GM21526 (cell line): ENCODE data around the gene IFI44.

Experiments
- ATAC-seq: cut with Tn5 transposase; IDR thresholded peaks from one replicate; pipeline ENCODE4 v1.9.1; 2021; ENCODE audit warnings: moderate library complexity; ENCODE audit not compliant: unreplicated experiment, low FRiP score

The IFI44 gene

DNA sequence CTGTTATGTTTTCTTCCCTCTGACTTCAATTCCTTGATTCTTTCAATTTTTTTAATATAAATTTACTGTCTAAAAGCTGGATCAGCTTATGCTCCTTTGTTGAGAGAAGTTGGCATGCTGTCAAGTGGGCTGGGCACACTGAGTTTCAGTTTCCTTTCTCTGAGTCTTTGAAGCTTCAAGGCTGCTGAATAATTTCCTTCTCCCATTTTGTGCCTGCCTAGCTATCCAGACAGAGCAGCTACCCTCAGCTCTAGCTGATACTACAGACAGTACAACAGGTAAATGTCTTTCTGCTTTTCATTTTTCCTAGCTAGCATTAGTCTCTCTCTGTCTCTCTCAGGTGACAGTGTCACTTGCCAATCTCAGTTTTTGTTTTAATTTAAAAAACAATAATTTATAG lies at the start of gene IFI44:
Gene IFI44, plus strand, starts transcription at position 204 of the 400 bp plus-strand sequence. CDS start 365 bp downstream, outside the sequence.
- ATAC-seq = peak; percentile 77

- ATAC-seq = no peak
Measured at GRCh38 chr1:78601068-78601467, 48.6 kb upstream of the IFI44 start.

GRCh38 chr1:78603206-78603605 lies 46.4 kb upstream of the IFI44 start:
- ATAC-seq = no peak

DNA sequence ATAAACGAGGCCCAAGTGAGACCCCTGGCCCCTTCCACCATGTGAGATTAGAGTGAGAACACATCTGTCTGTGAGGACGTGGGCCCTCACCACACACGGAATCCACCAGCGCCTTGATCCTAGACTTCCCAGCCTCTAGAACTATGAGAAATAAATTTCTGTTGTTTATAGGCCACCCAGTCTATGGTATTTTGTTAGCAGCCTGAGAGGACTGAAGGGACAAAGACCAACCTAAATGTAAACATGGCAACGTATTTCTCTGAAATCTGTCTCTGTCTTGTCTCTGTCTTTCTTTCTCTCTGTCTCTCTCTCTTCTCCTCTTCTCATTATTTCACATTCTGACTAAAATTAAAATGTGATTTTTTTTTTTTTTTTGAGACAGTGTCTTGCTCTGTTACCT lies 45.0 kb upstream of the IFI44 start:
- no peak for ATAC-seq

GRCh38 chr1:78606274-78606673 lies 43.4 kb upstream of the IFI44 start:
- no peak for ATAC-seq

GRCh38 chr1:78607334-78607927 lies 42.2 kb upstream of the IFI44 start:
- no peak for ATAC-seq

DNA sequence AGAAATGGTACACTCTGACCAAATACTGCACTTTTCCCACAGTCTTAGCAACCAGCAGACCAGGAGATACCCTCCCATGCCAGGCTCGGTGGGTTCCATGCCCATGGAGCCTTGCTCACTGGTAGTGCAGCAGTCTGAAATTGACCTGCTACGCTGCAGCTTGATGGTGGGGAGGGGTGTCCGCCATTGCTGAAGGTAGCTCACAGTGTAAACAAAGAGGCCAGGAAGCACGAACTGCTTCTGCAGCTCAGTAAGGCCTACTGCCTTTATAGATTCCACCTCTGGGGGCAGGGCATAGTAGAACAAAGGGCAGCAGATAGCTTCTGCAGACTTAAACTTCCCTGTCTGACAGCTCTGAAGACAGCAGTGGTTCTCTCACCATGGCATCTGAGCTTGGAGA lies 41.7 kb upstream of the IFI44 start:
- no peak for ATAC-seq

DNA sequence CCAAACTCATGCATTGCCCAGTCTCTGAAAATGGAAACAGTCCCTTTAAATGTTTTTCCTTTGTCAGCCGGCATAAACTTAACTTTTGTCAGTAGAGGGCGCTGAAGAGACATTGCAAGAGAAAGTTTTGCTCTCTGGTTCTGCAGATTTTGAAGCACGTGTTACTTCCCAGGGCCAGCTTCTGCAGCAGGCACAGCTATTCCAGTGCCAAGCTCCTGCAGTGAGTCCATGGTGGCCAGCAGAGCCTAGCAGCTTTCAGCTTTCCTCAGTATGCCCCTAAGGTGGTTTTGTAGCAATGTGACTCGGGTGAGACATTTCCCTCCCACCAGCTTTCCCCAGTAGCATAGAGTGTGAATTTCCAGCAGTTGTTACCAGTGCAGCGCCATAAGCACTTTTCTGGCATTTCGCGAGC lies 32.0 kb upstream of the IFI44 start:
- peak; percentile 71 for ATAC-seq

GRCh38 chr1:78619032-78619431 lies 30.6 kb upstream of the IFI44 start:
- ATAC-seq = no peak

- ATAC-seq = peak; percentile 1
Measured at GRCh38 chr1:78619446-78619802, 30.2 kb upstream of the IFI44 start.

DNA sequence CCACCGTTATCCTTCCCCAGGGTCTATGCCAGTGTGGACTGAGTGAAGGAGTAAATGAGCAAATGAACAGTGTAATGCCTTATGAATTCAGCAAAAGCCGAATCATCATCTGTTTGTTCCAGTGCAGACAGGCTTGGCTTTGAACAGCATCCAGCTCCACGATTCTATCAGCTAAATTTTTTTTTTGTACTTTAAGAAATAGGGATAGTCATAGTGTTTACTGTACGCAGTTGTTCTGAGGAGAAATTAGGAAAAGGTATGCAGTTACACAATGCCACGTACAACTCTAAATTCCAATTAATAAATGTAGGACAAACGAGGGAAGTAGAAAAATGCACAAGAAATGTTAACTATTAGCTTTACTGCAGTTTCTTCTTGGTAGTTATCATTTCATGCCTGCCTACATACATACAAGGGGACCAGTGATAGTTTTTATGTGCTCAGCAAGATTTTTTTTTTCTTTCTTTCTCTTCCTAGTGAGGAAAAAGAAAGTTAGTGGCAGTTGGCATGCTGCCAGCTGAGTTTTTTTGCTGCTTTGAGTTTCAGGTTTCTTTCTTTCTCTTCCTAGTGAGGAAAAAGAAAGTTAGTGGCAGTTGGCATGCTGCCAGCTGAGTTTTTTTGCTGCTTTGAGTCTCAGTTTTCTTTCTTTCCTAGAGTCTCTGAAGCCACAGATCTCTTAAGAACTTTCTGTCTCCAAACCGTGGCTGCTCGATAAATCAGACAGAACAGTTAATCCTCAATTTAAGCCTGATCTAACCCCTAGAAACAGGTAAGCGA lies 29.6 kb upstream of the IFI44 start, which contains the start of gene IFI44L:
Gene IFI44L, plus strand, starts transcription at position 646 of the 777 bp plus-strand sequence. CDS start 7,468 bp downstream, outside the sequence.
- peak; percentile 36 for ATAC-seq

GRCh38 chr1:78620666-78621065 lies 29.0 kb upstream of the IFI44 start:
- ATAC-seq = no peak

GRCh38 chr1:78622548-78622947 lies 27.1 kb upstream of the IFI44 start:
- no peak for ATAC-seq

- no peak for ATAC-seq
Measured at GRCh38 chr1:78624035-78624434, 25.6 kb upstream of the IFI44 start.

DNA sequence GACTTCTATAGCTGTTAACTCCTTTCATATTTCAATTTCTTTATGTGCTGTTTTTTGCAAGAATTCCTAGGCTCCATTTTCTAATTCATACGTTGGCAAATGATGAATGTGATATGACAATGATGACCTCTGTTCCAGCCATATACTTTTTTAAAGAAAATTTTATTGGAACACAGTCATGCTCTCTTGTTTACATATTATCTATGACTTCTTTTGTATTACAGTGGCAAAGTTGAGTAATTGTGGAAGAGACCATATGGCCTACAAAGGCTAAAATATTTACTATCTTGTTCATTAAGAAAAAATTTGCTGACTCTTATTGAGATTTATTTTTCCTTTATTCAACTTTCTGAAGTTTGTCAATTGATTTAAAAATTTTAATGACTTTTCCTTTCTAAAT lies 22.3 kb upstream of the IFI44 start:
- ATAC-seq = no peak

GRCh38 chr1:78630600-78630999 lies 19.0 kb upstream of the IFI44 start:
- no peak for ATAC-seq

DNA sequence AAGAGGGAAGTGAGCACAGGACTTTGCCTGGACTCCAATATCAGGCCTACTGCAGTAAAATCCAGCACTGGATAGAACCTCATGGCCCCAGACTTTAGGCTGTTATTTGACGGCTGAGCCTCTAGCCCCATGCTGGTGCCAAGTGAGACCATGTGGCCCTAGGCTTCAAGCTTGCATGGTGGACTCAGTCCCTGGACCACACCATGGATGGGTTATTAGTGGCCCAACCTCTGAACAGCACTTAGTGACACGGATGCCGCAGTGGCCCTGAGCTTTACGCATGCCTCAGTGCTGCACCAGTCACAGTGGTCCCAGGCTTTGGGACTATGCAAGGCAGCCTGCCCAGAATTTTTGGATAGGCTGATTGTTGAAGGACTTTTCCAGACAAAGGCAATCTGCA lies 16.4 kb upstream of the IFI44 start:
- no peak for ATAC-seq

DNA sequence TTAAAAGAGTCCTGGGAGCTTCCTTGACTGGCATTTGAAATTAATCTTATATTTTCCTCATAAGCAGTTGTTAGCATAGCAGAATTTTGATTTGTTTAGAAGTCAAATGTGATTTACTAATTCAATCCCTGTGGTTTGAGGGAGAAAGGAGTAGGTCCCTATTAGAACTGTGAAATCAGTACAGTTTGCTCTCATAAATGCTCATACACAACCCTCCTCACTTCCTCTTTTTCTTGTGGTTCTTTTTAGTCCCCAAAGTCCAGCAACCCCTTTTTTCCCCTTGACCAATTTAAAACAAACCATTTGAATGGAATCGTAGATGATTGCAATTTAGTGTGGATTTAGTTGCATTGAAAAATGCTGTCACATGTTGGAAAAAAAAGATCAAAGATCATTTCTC lies 9.2 kb upstream of the IFI44 start:
- peak; percentile 76 for ATAC-seq

DNA sequence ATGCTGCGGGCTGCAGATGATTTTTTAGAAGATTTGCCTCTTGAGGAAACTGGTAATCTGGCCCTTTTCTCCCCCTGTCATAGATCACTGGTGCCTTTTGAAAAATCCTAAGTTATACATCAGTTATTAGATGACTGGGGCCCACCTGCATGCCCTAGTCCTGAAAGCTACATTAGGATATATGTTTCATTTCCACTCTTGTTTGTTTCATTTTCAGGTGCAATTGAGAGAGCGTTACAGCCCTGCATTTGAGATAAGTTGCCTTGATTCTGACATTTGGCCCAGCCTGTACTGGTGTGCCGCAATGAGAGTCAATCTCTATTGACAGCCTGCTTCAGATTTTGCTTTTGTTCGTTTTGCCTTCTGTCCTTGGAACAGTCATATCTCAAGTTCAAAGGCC lies 8.1 kb upstream of the IFI44 start:
- no peak for ATAC-seq

- ATAC-seq = no peak
Measured at GRCh38 chr1:78645723-78646122, 3.9 kb upstream of the IFI44 start.

DNA sequence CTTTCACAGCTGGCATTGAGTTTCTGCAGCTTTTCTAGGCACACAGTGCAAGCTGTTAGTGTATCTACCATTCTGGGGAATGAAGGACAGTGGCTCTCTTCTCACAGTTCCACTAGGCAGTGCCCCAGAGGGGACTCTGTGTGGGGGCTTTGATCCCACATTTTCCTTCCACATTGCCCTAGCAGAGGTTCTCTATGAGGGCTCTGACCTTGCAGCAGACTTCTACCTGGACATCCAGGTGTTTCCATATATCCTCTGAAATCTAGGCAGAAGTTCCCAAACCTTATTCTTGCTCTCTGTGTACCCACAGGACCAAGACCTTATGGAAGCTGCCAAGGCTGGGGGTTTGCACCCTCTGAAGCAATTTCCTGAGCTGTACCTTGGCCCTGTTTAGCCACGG lies 2.4 kb upstream of the IFI44 start:
- ATAC-seq = no peak

GRCh38 chr1:78650114-78650660 lies 556 bp downstream of the IFI44 start:
- ATAC-seq = no peak
